Common myeloid progenitor, CD34-positive (primary cell): Measurements from ENCODE around the gene MRS2.
"Not testable (repeated sequence)": the region's sequence is repeated elsewhere in the genome, so short reads cannot be mapped to it uniquely, and the experiment has no call there.

Source experiments
- CTCF ChIA-PET: fragments of 350-600 bp; sonication (Branson Sonifier 250); formaldehyde crosslinking; loops from one replicate; lab custom pipeline; 2021; ENCODE audit warnings: antibody characterized with exemption; lab: Charles Lee
- POLR2A ChIA-PET: fragments of 350-600 bp; sonication (Branson Sonifier 250); formaldehyde crosslinking; loops from one replicate; lab custom pipeline; 2021; ENCODE audit warnings: antibody characterized with exemption; lab: Charles Lee
- DNase-seq, 3 donors: peaks; one replicate each; pipeline versions ENCODE4 v3.0.0 to v3.0.0-alpha.2; 2013
- H3K27ac ChIP-seq, 2 experiments: 1 replicate in 1 of 2; 2 replicates in 1 of 2; pipeline ENCODE4 v1.7.0; 2013; ENCODE audit warnings: inconsistent platforms in 2 of 2, low read length in 2 of 2, mild to moderate bottlenecking in 2 of 2, low read depth in 1 of 2, moderate library complexity in 1 of 2; ENCODE audit not compliant: severe bottlenecking in 2 of 2, insufficient read depth in 1 of 2, poor library complexity in 1 of 2
- H3K27me3 ChIP-seq, 5 experiments: replicated peaks in 2 of 5; 1 replicate in 3 of 5; 2 replicates in 2 of 5; pipeline versions ENCODE4 v1.6.1 to v1.7.0; 2013; ENCODE audit warnings: low read length in 4 of 5, mild to moderate bottlenecking in 2 of 5, moderate library complexity in 2 of 5, inconsistent platforms in 1 of 5; ENCODE audit not compliant: insufficient read depth in 5 of 5, control insufficient read depth in 4 of 5
- H3K36me3 ChIP-seq, 4 experiments: 1 replicate in 2 of 4; 2 replicates in 2 of 4; pipeline versions ENCODE4 v1.6.1 to v1.7.0; 2013; ENCODE audit warnings: low read length in 3 of 4, control low read depth in 1 of 4, mild to moderate bottlenecking in 1 of 4; ENCODE audit not compliant: control insufficient read depth in 4 of 4, insufficient read depth in 4 of 4
- H3K4me1 ChIP-seq, 4 experiments: 1 replicate in 3 of 4; 2 replicates in 1 of 4; pipeline versions ENCODE4 v1.6.1 to v1.7.1; 2013; ENCODE audit warnings: low read length in 3 of 4, mild to moderate bottlenecking in 3 of 4, control low read depth in 1 of 4, inconsistent platforms in 1 of 4, moderate library complexity in 1 of 4; ENCODE audit not compliant: control insufficient read depth in 4 of 4, insufficient read depth in 4 of 4; ENCODE audit errors: control extremely low read depth in 1 of 4
- H3K4me3 ChIP-seq, 7 experiments: 1 replicate in 4 of 7; 2 replicates in 3 of 7; pipeline versions ENCODE4 v1.5.1 to v1.7.0; 2013; ENCODE audit warnings: mild to moderate bottlenecking in 7 of 7, low read length in 6 of 7, moderate library complexity in 6 of 7, inconsistent platforms in 2 of 7, low read depth in 2 of 7, control low read depth in 1 of 7; ENCODE audit not compliant: insufficient read depth in 4 of 7, control insufficient read depth in 1 of 7; ENCODE audit errors: extremely low read depth in 1 of 7
- H3K9me3 ChIP-seq, 5 experiments: 1 replicate in 4 of 5; 2 replicates in 1 of 5; pipeline versions ENCODE4 v1.6.1 to v1.7.1; 2013; ENCODE audit warnings: low read length in 4 of 5, mild to moderate bottlenecking in 2 of 5, inconsistent platforms in 1 of 5, low read depth in 1 of 5, moderate library complexity in 1 of 5; ENCODE audit not compliant: control insufficient read depth in 4 of 5, insufficient read depth in 2 of 5; ENCODE audit errors: control extremely low read depth in 1 of 5
- WGBS: methylation state at CpG from one replicate; pipeline ENCODE4 v1.1.5; 2013; ENCODE audit not compliant: insufficient coverage; 5-methylcytosine and 5-hydroxymethylcytosine counted together

MRS2 gene

GRCh38 chr6:24410622-24411021 lies 7.9 kb downstream of the MRS2 start:
- CTCF ChIA-PET: no interaction called here
- Histone ChIP-seq H3K4me1 (no peaks in the 10 kb centered on the region), H3K4me3 (no peak overlapping the region), H3K9me3 (no peaks in the 10 kb centered on the region), H3K36me3 (peaks cover 18 to 64% (median 43%) of the 10 kb centered on the region in 4 experiments), H3K27ac (no peak overlapping the region), H3K27me3 (no peaks in the 10 kb centered on the region)
- DNase-seq: no peak
- 100% methylated on average over 1 of the region's 3 CpGs for WGBS
- POLR2A ChIA-PET: interaction anchor here (0.5 kb wide), 1 partner anchor 587 kb away, joined by 4 read pairs; no protein-coding TSS in a partner anchor

GRCh38 chr6:24412294-24412693 lies 9.6 kb downstream of the MRS2 start:
- no peak for DNase-seq
- Histone ChIP-seq H3K27ac (no peak overlapping the region), H3K4me3 (no peak overlapping the region), H3K4me1 (no peaks in the 10 kb centered on the region), H3K27me3 (no peaks in the 10 kb centered on the region), H3K9me3 (no peaks in the 10 kb centered on the region), H3K36me3 (peaks cover 22 to 76% (median 51%) of the 10 kb centered on the region in 4 experiments)
- 83% methylated on average over 1 of the region's 4 CpGs for WGBS
- POLR2A ChIA-PET: no interaction called here
- CTCF ChIA-PET: interaction anchor here (0.6 to 1.4 kb wide), 2 partner anchors 10 to 276 kb away, joined by 3 read pairs; no protein-coding TSS in a partner anchor

GRCh38 chr6:24414531-24414930 lies 11.8 kb downstream of the MRS2 start:
- POLR2A ChIA-PET, H3K9me3 ChIP-seq, DNase-seq, H3K27me3 ChIP-seq, H3K4me3 ChIP-seq, H3K27ac ChIP-seq, CTCF ChIA-PET, H3K4me1 ChIP-seq: not testable (repeated sequence)
- WGBS: 97% methylated on average over 12 of the region's 15 CpGs
- peaks cover 17 to 81% (median 50%) of the 10 kb centered on the region in 4 experiments for H3K36me3 ChIP-seq

- Histone ChIP-seq H3K36me3 (peaks cover 23 to 86% (median 54%) of the 10 kb centered on the region in 4 experiments), H3K4me3 (no peak overlapping the region), H3K27ac (no peak overlapping the region), H3K9me3 (no peaks in the 10 kb centered on the region), H3K4me1 (no peaks in the 10 kb centered on the region), H3K27me3 (no peaks in the 10 kb centered on the region)
- CTCF ChIA-PET: no interaction called here
- POLR2A ChIA-PET: interaction anchor here (0.6 kb wide), 1 partner anchor 80 kb away, joined by 3 read pairs; no protein-coding TSS in a partner anchor
- no peak for DNase-seq
- WGBS: no CpG with 5 or more reads among the region's 4 CpGs
Observed at GRCh38 chr6:24415753-24416152, 13.0 kb downstream of the MRS2 start.

- Histone ChIP-seq H3K4me1 (no peaks in the 10 kb centered on the region), H3K27ac (no peak overlapping the region), H3K36me3 (peaks cover 28 to 94% (median 61%) of the 10 kb centered on the region in 4 experiments), H3K4me3 (no peak overlapping the region), H3K27me3 (no peaks in the 10 kb centered on the region), H3K9me3 (no peaks in the 10 kb centered on the region)
- no peak for DNase-seq
- CTCF ChIA-PET: no interaction called here
- POLR2A ChIA-PET: no interaction called here
Observed at GRCh38 chr6:24419526-24419925, 16.8 kb downstream of the MRS2 start.

GRCh38 chr6:24425091-24425490 lies 22.4 kb downstream of the MRS2 start:
- POLR2A ChIA-PET: no interaction called here
- no peak for DNase-seq
- no peaks in the 10 kb centered on the region for H3K27me3 ChIP-seq
- H3K4me3 ChIP-seq: no peak overlapping the region
- no CpG with 5 or more reads among the region's 2 CpGs for WGBS
- peaks cover 16 to 66% (median 38%) of the 10 kb centered on the region in 4 experiments for H3K36me3 ChIP-seq
- CTCF ChIA-PET: no interaction called here
- no peaks in the 10 kb centered on the region for H3K9me3 ChIP-seq
- H3K27ac ChIP-seq: no peak overlapping the region
- H3K4me1 ChIP-seq: peaks cover 0 to 9% (median 3%) of the 10 kb centered on the region in 4 experiments

- Histone ChIP-seq H3K27ac (no peak overlapping the region), H3K27me3 (no peaks in the 10 kb centered on the region), H3K9me3 (no peaks in the 10 kb centered on the region), H3K4me3 (no peak overlapping the region), H3K36me3 (peaks cover 12 to 48% (median 32%) of the 10 kb centered on the region in 4 experiments), H3K4me1 (peaks cover 0 to 9% (median 3%) of the 10 kb centered on the region in 4 experiments)
- POLR2A ChIA-PET: no interaction called here
- CTCF ChIA-PET: no interaction called here
- no peak for DNase-seq
- over 99% methylated on average over 9 of the region's 10 CpGs for WGBS
Observed at GRCh38 chr6:24426729-24427446, 24.2 kb downstream of the MRS2 start.
